K562 (cell line): ENCODE data around the gene PRKCB. TPM values are rescaled to one million over a fixed set of nuclear protein-coding genes. Genes with fewer than 3 reads are reported as not detected.

Source experiments
- ATAC-seq: fragments of 200-7000 bp; cut with Tn5 transposase; 3 replicates; pipeline ENCODE4 v1.9.1; 2020; ENCODE audit warnings: moderate library complexity
- BruUV-seq: library from RNA; stranded (reverse); fragments of 400-500 nt; replicated peaks from 2 replicates; lab custom pipeline; 2021; lab: Mats Ljungman, UMichigan
- CTCF ChIA-PET: fragments of 300-600 bp; formaldehyde crosslinking; extraction: SDS; loops from one replicate; lab custom pipeline; 2021; ENCODE audit warnings: low intra/inter-chr PET ratio; lab: Yijun Ruan, JAX
- POLR2A ChIA-PET: fragments of 300-600, 350-650 bp; sonication (Branson Sonifier 250); formaldehyde crosslinking; extraction: SDS; loops from one replicate; lab custom pipeline; 2021; ENCODE audit warnings: antibody characterized with exemption, inconsistent platforms; lab: Yijun Ruan, JAX
- DNase-seq, 4 experiments: peaks; one replicate each; pipeline versions ENCODE4 v3.0.0 to v3.0.0-alpha.2; 2011 to 2018; ENCODE audit warnings: low spot score in 3 of 4, mixed read lengths in 3 of 4; ENCODE audit errors: extremely low read depth in 1 of 4
- FAIRE-seq: peaks from 2 replicates; lab custom pipeline; 2011; peaks lifted over from hg19 to GRCh38; lab: Jason Lieb, UNC
- H2AFZ ChIP-seq: 2 replicates; pipeline ENCODE4 v1.6.0; 2011; ENCODE audit warnings: low read depth, low read length, control low read depth, inconsistent platforms
- H3K27ac ChIP-seq: fragments of 200-600 bp; 3 replicates; pipeline ENCODE4 v1.8.0; 2011; ENCODE audit warnings: low read depth, mild to moderate bottlenecking, control low read depth, inconsistent platforms, low read length, moderate library complexity, mixed read lengths; ENCODE audit errors: extremely low read depth
- H3K27me3 ChIP-seq, 2 experiments: fragments of 300-600 bp in 1 of 2; 2 replicates in 1 of 2; 3 replicates in 1 of 2; pipeline versions ENCODE4 v1.6.0 to v1.8.0; 2011; ENCODE audit warnings: inconsistent platforms in 2 of 2, low read length in 2 of 2, mild to moderate bottlenecking in 1 of 2, mixed read lengths in 1 of 2, moderate library complexity in 1 of 2; ENCODE audit not compliant: control insufficient read depth in 2 of 2, insufficient read depth in 2 of 2
- H3K36me3 ChIP-seq: fragments of 300-600 bp; 3 replicates; pipeline ENCODE4 v1.8.0; 2011; ENCODE audit warnings: mild to moderate bottlenecking, low read length, inconsistent platforms; ENCODE audit not compliant: control insufficient read depth, insufficient read depth
- H3K4me1 ChIP-seq, 2 experiments: fragments of 200-600 bp in 1 of 2; replicated peaks in 1 of 2; 2 replicates in 1 of 2; 3 replicates in 1 of 2; pipeline versions ENCODE4 v1.5.1 to v1.8.0; 2011; ENCODE audit warnings: inconsistent platforms in 2 of 2, low read length in 2 of 2, mild to moderate bottlenecking in 1 of 2, mixed read lengths in 1 of 2, moderate library complexity in 1 of 2; ENCODE audit not compliant: control insufficient read depth in 2 of 2, insufficient read depth in 2 of 2
- H3K4me2 ChIP-seq: 2 replicates; pipeline ENCODE4 v1.6.1; 2011; ENCODE audit warnings: low read length, control low read depth, inconsistent platforms, mixed read lengths; ENCODE audit not compliant: insufficient read depth
- H3K4me3 ChIP-seq: fragments of 200-600 bp; sonication (generic), shearing (Covaris generic); 2 replicates; pipeline ENCODE4 v1.5.1; 2016; ENCODE audit warnings: control low read depth, inconsistent platforms
- H3K79me2 ChIP-seq: fragments of 200-600 bp; 3 replicates; pipeline ENCODE4 v1.8.0; 2011; ENCODE audit warnings: low read length, inconsistent platforms; ENCODE audit not compliant: control insufficient read depth, insufficient read depth
- H3K9ac ChIP-seq, 2 experiments: 2 replicates each; pipeline versions ENCODE4 v1.6.0 to v1.6.1; 2011; ENCODE audit warnings: low read depth in 2 of 2, low read length in 2 of 2, control low read depth in 1 of 2, inconsistent platforms in 1 of 2, mild to moderate bottlenecking in 1 of 2, mixed read lengths in 1 of 2; ENCODE audit not compliant: insufficient read depth in 1 of 2
- H3K9me1 ChIP-seq: one replicate; pipeline ENCODE4 v1.6.0; 2011; ENCODE audit warnings: inconsistent platforms, mild to moderate bottlenecking, low read length, moderate library complexity; ENCODE audit not compliant: control insufficient read depth, insufficient read depth
- H3K9me3 ChIP-seq: replicated peaks from 2 replicates; pipeline ENCODE4 v1.5.1; 2011; ENCODE audit warnings: low read depth, low read length, inconsistent platforms; ENCODE audit not compliant: control insufficient read depth, insufficient read depth
- H4K20me1 ChIP-seq: replicated peaks from 2 replicates; pipeline ENCODE4 v1.6.1; 2011; ENCODE audit warnings: low read length, inconsistent platforms, mixed read lengths; ENCODE audit not compliant: control insufficient read depth, insufficient read depth
- CBFA2T3 ChIP-seq: fragments of 450-650 bp; IDR thresholded peaks from 2 replicates; pipeline ENCODE4 v1.6.1; 2017
- HIVEP1 ChIP-seq: fragments of 250-450 bp; sonication (Bioruptor Pico); IDR thresholded peaks from 2 replicates; pipeline ENCODE4 v1.4.0; 2020; ENCODE audit warnings: mild to moderate bottlenecking
- ID3 ChIP-seq, 2 experiments: fragments of 250-450 bp in 1 of 2; fragments of 450-650 bp in 1 of 2; sonication (Bioruptor Pico) in 1 of 2; IDR thresholded peaks; 2 replicates each; pipeline versions ENCODE4 v1.6.1 to v1.8.0; 2016 to 2021; ENCODE audit warnings: mild to moderate bottlenecking in 2 of 2, moderate library complexity in 2 of 2, missing compliant biosample characterization in 1 of 2, missing genetic modification characterization in 1 of 2
- KAT8 ChIP-seq: fragments of 450-650 bp; IDR thresholded peaks from 2 replicates; pipeline ENCODE4 v1.6.1; 2016; ENCODE audit warnings: low read depth, mild to moderate bottlenecking
- MEIS2 ChIP-seq: fragments of 450-650 bp; IDR thresholded peaks from 2 replicates; pipeline ENCODE4 v1.6.1; 2014; ENCODE audit warnings: mild to moderate bottlenecking; ENCODE audit not compliant: partially characterized antibody
- PTTG1 ChIP-seq: fragments of 450-650 bp; IDR thresholded peaks from 2 replicates; pipeline ENCODE4 v1.6.1; 2016; ENCODE audit warnings: low read depth, mild to moderate bottlenecking, missing genetic modification characterization, missing compliant biosample characterization
- RBFOX2 ChIP-seq: fragments of 200-400 bp; formaldehyde crosslinking; IDR thresholded peaks from 2 replicates; pipeline ENCODE4 v1.6.1; 2017; ENCODE audit warnings: low read depth, mild to moderate bottlenecking, low read length, moderate library complexity
- RCOR1 ChIP-seq, 2 experiments: IDR thresholded peaks; 2 replicates each; pipeline ENCODE4 v1.6.1; 2012; ENCODE audit warnings: low read depth in 2 of 2, low read length in 2 of 2, borderline replicate concordance in 1 of 2, improper control_type of control experiment in 1 of 2
- SMARCA5 ChIP-seq: fragments of 450-650 bp; IDR thresholded peaks from 2 replicates; pipeline ENCODE4 v1.6.1; 2016
- TAF7 ChIP-seq: fragments of 450-650 bp; IDR thresholded peaks from 2 replicates; pipeline ENCODE4 v1.6.1; 2016; ENCODE audit warnings: missing genetic modification characterization, missing compliant biosample characterization
- ZMIZ1 ChIP-seq, 2 experiments: fragments of 150-350 bp in 1 of 2; IDR thresholded peaks; 2 replicates each; pipeline ENCODE4 v1.6.1; 2012 to 2016; ENCODE audit warnings: low read depth in 2 of 2, low read length in 2 of 2, mild to moderate bottlenecking in 1 of 2, moderate library complexity in 1 of 2
- ZNF592 ChIP-seq: fragments of 450-650 bp; IDR thresholded peaks from 2 replicates; pipeline ENCODE4 v1.6.1; 2017; ENCODE audit warnings: antibody characterized with exemption, mild to moderate bottlenecking
- WGBS: fragments of 100-300 bp; shearing (Covaris generic); methylation state at CpG from one replicate; pipeline ENCODE4 v1.1.6; 2016; ENCODE audit warnings: low coverage, mixed read lengths; ENCODE audit not compliant: insufficient coverage; ENCODE audit errors: missing lambda C conversion rate; 5-methylcytosine and 5-hydroxymethylcytosine counted together
- in situ Hi-C: fragments of 300-500 bp; cut with MboI; formaldehyde crosslinking; loops from 4 replicates; pipeline ENCODE4 v1.15.0; 2018; ENCODE audit warnings: inconsistent platforms, mixed read lengths
- intact Hi-C: fragments of 100-400 bp; cut with micrococcal nuclease; formaldehyde crosslinking; loops from 2 replicates; pipeline ENCODE4 v1.14.2; 2022
- polyA plus RNA-seq, 8 experiments: library from polyadenylated mRNA; depleted of rRNA in 4 of 8; stranded (reverse) in 5 of 8; unstranded in 3 of 8; fragments of >200 nt; fragmentation: Nextera tagmentation in 2 of 8; fragmentation: Illumina TruSeq in 1 of 8; extraction: Ambion mirVana in 2 of 8; extraction: Trizol in 1 of 8; gene quantifications; 2 replicates each; pipeline versions ENCODE4 v1.2.1 to v1.2.3, GENCODE V29; 2011 to 2014; ENCODE audit warnings: inconsistent platforms in 1 of 8, missing spikeins in 1 of 8
- total RNA-seq, 7 experiments: library from RNA; depleted of rRNA in 6 of 7; stranded (reverse); fragments of >200 nt in 6 of 7; fragmentation: Illumina TruSeq in 2 of 7; extraction: Trizol in 2 of 7; gene quantifications; 2 replicates each; pipeline versions ENCODE4 v1.2.1 to v1.2.3, GENCODE V29; 2011 to 2021; ENCODE audit warnings: low replicate concordance in 1 of 7

The PRKCB gene
- total and polyA plus RNA-seq, 9 of the 15 experiments (the other 6 are each of a cell fraction or from before 2014, with no cell fraction given): 49.9 to 276 (median 148) TPM

- Histone ChIP-seq H4K20me1 (0 out of 2 replicates have a peak, but pooled peaks cover 2% of the 10 kb centered on the region), H3K9ac (peak overlapping the region; percentile 80 to 84; a peak in 3 of 4 replicates), H3K9me1 (no peaks in the 10 kb centered on the region), H2AFZ (no peak overlapping the region), H3K4me2 (peak overlapping the region; percentile 78), H3K4me3 (peak overlapping the region; percentile 24; the same call in 1 of the 2 replicates), H3K36me3 (peaks cover 47% of the 10 kb centered on the region), H3K79me2 (peaks cover 91% of the 10 kb centered on the region), H3K27ac (peak overlapping the region; percentile 98), H3K9me3 (no peaks in the 10 kb centered on the region), H3K27me3 (no peaks in the 10 kb centered on the region), H3K4me1 (peaks cover 23 to 78% of the 10 kb centered on the region in 2 experiments)
- in situ Hi-C loops (no loop called here), intact Hi-C loops (loop anchor here (5.0 kb wide), 3 partner anchors 65 to 110 kb away; partner anchors contain the start of gene PRKCB)
- ChIA-PET CTCF (no interaction called here), POLR2A (interaction anchor here (0.7 to 4.8 kb wide), 14 partner anchors 10 to 104 kb away, joined by 3 to 27 read pairs (median 5); no protein-coding TSS in a partner anchor)
- ATAC-seq (peak; percentile 20), FAIRE-seq (no peak), DNase-seq (peak in 2 of 4 experiments; percentile 30 to 49)
- no TSS peak for BruUV-seq
- WGBS: 5% methylated on average over 4 of the region's 4 CpGs
- 0 out of 2 replicates have a peak, but pooled peaks have one; percentile 20 for TF ChIP-seq TAF7
- TF ChIP-seq SMARCA5: peak; percentile 82
- peak in 1 of 2 experiments; percentile 78; a peak in 1 of 4 replicates for TF ChIP-seq ZMIZ1 (IDR thresholded peaks at IDR 0.05; ENCODE audit: low read depth in 2 of 2, low read length in 2 of 2)
- no peak for TF ChIP-seq PTTG1
- TF ChIP-seq CBFA2T3: 0 out of 2 replicates have a peak, but pooled peaks have one; percentile 3
- TF ChIP-seq RCOR1 (IDR thresholded peaks at IDR 0.05; ENCODE audit: borderline replicate concordance in 1 of 2, low read depth in 2 of 2, low read length in 2 of 2): peak in 1 of 2 experiments; percentile 76; a peak in 1 of 4 replicates
- no peak for TF ChIP-seq KAT8
- TF ChIP-seq ZNF592: 0 out of 2 replicates have a peak, but pooled peaks have one; percentile 36
- TF ChIP-seq RBFOX2: peak; percentile 38
- peak; percentile 57 for TF ChIP-seq MEIS2
- TF ChIP-seq ID3 (CRISPR knock-in tag; IDR thresholded peaks at IDR 0.05): no peak
- peak; percentile 38; the same call in 1 of the 2 replicates for TF ChIP-seq ID3 (tag; IDR thresholded peaks at IDR 0.05)
- no peak for TF ChIP-seq HIVEP1
Measured at GRCh38 chr16:23902034-23902747, 66.4 kb downstream of the PRKCB start.
